Measurements from ENCODE around the gene GBGT1. TPM values are rescaled to one million over a fixed set of nuclear protein-coding genes. Genes with fewer than 3 reads are reported as not detected.

Gene GBGT1
- polyA plus RNA-seq, 12 donors: 2.9 to 6.2 (median 3.5) TPM; not detected in 2

Other genes with a start within 250 kb of the GBGT1 start
- gene TSC1, start 219.3 kb downstream of the GBGT1 start, polyA plus RNA-seq (ENCODE audit: insufficient read length in 12 of 12): 10 to 100 TPM in 11 of 12 donors, not detected in 1; 26.5 to 53.0 (median 32.6) TPM
- under 1 TPM in 10 of 12 donors, not detected in 2; 0.36 to 0.90 (median 0.50) TPM for gene GFI1B, start 185.2 kb downstream of the GBGT1 start, polyA plus RNA-seq (ENCODE audit: insufficient read length in 12 of 12)
- 10 to 100 TPM in 11 of 12 donors, not detected in 1; 40.1 to 63.0 (median 46.0) TPM for gene GTF3C5, start 132.9 kb downstream of the GBGT1 start, polyA plus RNA-seq (ENCODE audit: insufficient read length in 12 of 12)
- 10 to 100 TPM in 1 of 12 donors, 1 to 10 TPM in 9, under 1 TPM in 1, not detected in 1; 0.97 to 20.3 (median 1.7) TPM for gene CEL, start 101.9 kb downstream of the GBGT1 start, polyA plus RNA-seq (ENCODE audit: insufficient read length in 12 of 12)
- 10 to 100 TPM in 11 of 12 donors, not detected in 1; 41.7 to 77.0 (median 51.7) TPM for gene RALGDS, start 42.7 kb downstream of the GBGT1 start, polyA plus RNA-seq (ENCODE audit: insufficient read length in 12 of 12)
- gene OBP2B, start 45.3 kb upstream of the GBGT1 start, polyA plus RNA-seq (ENCODE audit: insufficient read length in 12 of 12): under 1 TPM in 1 of 12 donors, not detected in 11; 0.17 TPM
- gene ABO, start 111.3 kb upstream of the GBGT1 start, polyA plus RNA-seq (ENCODE audit: insufficient read length in 12 of 12): 10 to 100 TPM in 1 of 12 donors, 1 to 10 TPM in 8, under 1 TPM in 2, not detected in 1; 0.57 to 28.3 (median 2.6) TPM
- 10 to 100 TPM in 11 of 12 donors, not detected in 1; 14.3 to 32.6 (median 18.6) TPM for gene SURF6, start 172.3 kb upstream of the GBGT1 start, polyA plus RNA-seq (ENCODE audit: insufficient read length in 12 of 12)
- 10 to 100 TPM in 11 of 12 donors, not detected in 1; 18.8 to 27.5 (median 21.7) TPM for gene MED22, start 184.2 kb upstream of the GBGT1 start, polyA plus RNA-seq (ENCODE audit: insufficient read length in 12 of 12)
- gene RPL7A, start 184.3 kb upstream of the GBGT1 start, polyA plus RNA-seq (ENCODE audit: insufficient read length in 12 of 12): 1,000 to 10,000 TPM in 11 of 12 donors, not detected in 1; 2,000 to 2,688 (median 2,248) TPM
- gene SURF1, start 192.6 kb upstream of the GBGT1 start, polyA plus RNA-seq (ENCODE audit: insufficient read length in 12 of 12): 10 to 100 TPM in 11 of 12 donors, not detected in 1; 17.6 to 37.0 (median 29.9) TPM
- gene SURF2, start 192.6 kb upstream of the GBGT1 start, polyA plus RNA-seq (ENCODE audit: insufficient read length in 12 of 12): 10 to 100 TPM in 7 of 12 donors, 1 to 10 TPM in 3, not detected in 2; 7.6 to 18.1 (median 11.1) TPM
- gene SURF4, start 212.1 kb upstream of the GBGT1 start, polyA plus RNA-seq (ENCODE audit: insufficient read length in 12 of 12): 100 to 1,000 TPM in 6 of 12 donors, 10 to 100 TPM in 5, not detected in 1; 87.0 to 138 (median 100) TPM
- 1 to 10 TPM in 8 of 12 donors, under 1 TPM in 2, not detected in 2; 0.82 to 3.0 (median 1.8) TPM for gene STKLD1, start 212.5 kb upstream of the GBGT1 start, polyA plus RNA-seq (ENCODE audit: insufficient read length in 12 of 12)

All from muscle of arm (tissue), 12 donors.